IPS-20b (cell line): ENCODE data around the gene ATF7IP.
"Not testable (repeated sequence)": the region's sequence is repeated elsewhere in the genome, so short reads cannot be mapped to it uniquely, and the experiment has no call there.

ENCODE experiments used
- H3K27ac ChIP-seq: one replicate; pipeline ENCODE4 v1.5.1; 2013; ENCODE audit warnings: low read length
- H3K27me3 ChIP-seq: 2 replicates; pipeline ENCODE4 v1.6.1; 2013; ENCODE audit warnings: mild to moderate bottlenecking, low read length, inconsistent platforms; ENCODE audit not compliant: insufficient read depth
- H3K36me3 ChIP-seq: 2 replicates; pipeline ENCODE4 v1.6.1; 2013; ENCODE audit warnings: low read depth, mild to moderate bottlenecking, inconsistent platforms, low read length, moderate library complexity; ENCODE audit not compliant: insufficient read depth
- H3K4me1 ChIP-seq: 2 replicates; pipeline ENCODE4 v1.6.1; 2013; ENCODE audit warnings: mild to moderate bottlenecking, control low read depth, inconsistent platforms, low read length, moderate library complexity; ENCODE audit not compliant: insufficient read depth
- H3K4me3 ChIP-seq: 2 replicates; pipeline ENCODE4 v1.5.1; 2013; ENCODE audit warnings: mild to moderate bottlenecking, low read length, inconsistent platforms
- H3K9ac ChIP-seq: 2 replicates; pipeline ENCODE4 v1.6.1; 2013; ENCODE audit warnings: low read depth, mild to moderate bottlenecking, inconsistent platforms, low read length, moderate library complexity
- H3K9me3 ChIP-seq: 2 replicates; pipeline ENCODE4 v1.6.1; 2013; ENCODE audit warnings: mild to moderate bottlenecking, low read depth, low read length, inconsistent platforms; ENCODE audit not compliant: insufficient read depth

ATF7IP gene

DNA sequence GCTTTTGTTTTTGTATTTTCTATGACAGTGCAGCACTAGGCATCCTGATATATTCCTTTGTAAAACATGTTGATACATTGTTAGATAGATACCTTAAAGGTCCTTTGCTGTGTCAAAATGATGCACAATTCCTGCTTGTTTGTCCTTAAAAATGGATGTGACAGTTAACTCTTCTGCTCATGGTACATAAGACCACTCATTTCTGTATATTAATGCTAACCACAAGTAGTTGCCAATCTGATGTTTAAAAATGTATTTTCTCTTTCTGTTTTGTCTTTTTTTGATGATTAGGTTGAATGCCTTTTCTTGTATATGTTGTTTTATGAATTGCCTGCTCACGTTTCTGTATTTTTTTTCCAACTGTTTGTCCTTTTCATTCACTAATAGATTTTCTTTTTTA lies 35.1 kb downstream of the ATF7IP start:
- no peak overlapping the region for H3K4me3 ChIP-seq
- H3K27me3 ChIP-seq: no peaks in the 10 kb centered on the region
- peaks cover 28% of the 10 kb centered on the region; the same call in 1 of the 2 replicates for H3K4me1 ChIP-seq
- H3K36me3 ChIP-seq: 0 out of 2 replicates have a peak, but pooled peaks cover 2% of the 10 kb centered on the region
- H3K9ac ChIP-seq: no peak overlapping the region
- no peaks in the 10 kb centered on the region for H3K9me3 ChIP-seq
- H3K27ac ChIP-seq: no peak overlapping the region

DNA sequence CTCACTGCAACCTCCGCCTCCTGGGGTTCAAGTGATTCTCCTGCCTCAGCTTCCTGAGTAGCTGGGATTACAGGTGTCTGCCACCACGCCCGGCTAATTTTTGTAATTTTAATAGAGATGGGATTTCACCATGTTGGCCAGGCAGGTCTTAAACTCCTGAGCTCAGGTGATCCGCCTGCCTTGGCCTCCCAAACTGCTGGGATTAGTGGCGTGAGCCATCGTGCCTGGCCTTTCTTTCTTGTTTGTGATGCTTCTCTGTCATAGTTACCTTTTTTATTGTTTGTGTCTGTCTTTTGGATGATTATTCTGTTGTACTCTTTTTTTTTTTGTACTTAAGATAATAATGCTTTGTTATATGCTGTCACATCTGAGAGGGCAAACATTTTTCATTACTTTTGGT lies 35.8 kb downstream of the ATF7IP start:
- not testable (repeated sequence) for H3K27ac ChIP-seq, H3K4me3 ChIP-seq, H3K9ac ChIP-seq, H3K27me3 ChIP-seq, H3K36me3 ChIP-seq, H3K9me3 ChIP-seq
- peaks cover 28% of the 10 kb centered on the region; the same call in 1 of the 2 replicates for H3K4me1 ChIP-seq

DNA sequence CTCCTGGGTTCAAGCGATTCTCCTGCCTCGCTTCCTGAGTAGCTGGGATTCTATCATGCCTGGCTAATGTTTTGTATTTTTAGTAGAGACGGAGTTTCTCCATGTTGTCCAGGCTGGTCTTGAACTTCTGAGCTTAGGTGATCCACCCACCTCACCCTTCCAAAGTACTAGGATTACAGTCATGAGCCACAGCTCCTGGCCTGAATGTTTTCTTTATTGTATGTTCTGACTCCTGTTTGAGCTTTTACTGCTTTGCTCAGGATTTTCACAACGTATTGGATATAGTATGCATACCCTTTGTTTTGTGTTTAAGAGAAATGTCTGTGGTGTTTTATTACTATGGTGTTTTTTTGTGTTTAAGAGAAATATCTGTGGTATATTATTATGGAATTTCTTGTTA lies 37.2 kb downstream of the ATF7IP start:
- Histone ChIP-seq H3K27me3 (no peaks in the 10 kb centered on the region), H3K27ac (peak overlapping the region; percentile 52), H3K9ac (peak overlapping the region; percentile 17; the same call in 1 of the 2 replicates), H3K36me3 (no peaks in the 10 kb centered on the region), H3K9me3 (no peaks in the 10 kb centered on the region), H3K4me1 (peaks cover 24% of the 10 kb centered on the region; the same call in 1 of the 2 replicates), H3K4me3 (no peak overlapping the region)

DNA sequence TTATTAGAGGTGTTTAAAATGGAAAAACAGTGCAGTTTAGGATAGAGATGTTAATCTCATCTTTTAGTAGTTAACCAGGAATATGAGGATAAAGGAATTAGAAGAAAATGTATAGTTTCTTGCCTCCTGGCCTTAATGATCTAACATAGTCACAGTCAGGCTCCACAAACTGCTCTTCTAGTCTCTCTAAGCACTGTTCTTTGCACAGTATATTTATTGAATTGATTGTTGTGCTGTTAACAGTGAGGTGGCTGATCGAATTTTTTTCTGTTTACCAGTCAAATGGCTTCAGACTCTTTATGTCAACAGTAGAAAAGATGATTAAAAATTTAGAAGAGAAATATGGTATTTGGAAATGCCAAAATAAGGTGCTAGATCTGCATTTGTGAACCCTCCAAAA lies 37.8 kb downstream of the ATF7IP start:
- no peaks in the 10 kb centered on the region for H3K9me3 ChIP-seq
- H3K27ac ChIP-seq: no peak overlapping the region
- peaks cover 30% of the 10 kb centered on the region; the same call in 1 of the 2 replicates for H3K4me1 ChIP-seq
- H3K27me3 ChIP-seq: no peaks in the 10 kb centered on the region
- H3K36me3 ChIP-seq: no peaks in the 10 kb centered on the region
- H3K4me3 ChIP-seq: 0 out of 2 replicates have a peak overlapping the region, but pooled peaks have one; percentile 1
- no peak overlapping the region for H3K9ac ChIP-seq

GRCh38 chr12:14403711-14404196 lies 38.3 kb downstream of the ATF7IP start:
- H3K4me3 ChIP-seq: 0 out of 2 replicates have a peak overlapping the region, but pooled peaks have one; percentile 1
- peaks cover 32% of the 10 kb centered on the region; the same call in 1 of the 2 replicates for H3K4me1 ChIP-seq
- H3K27ac ChIP-seq: no peak overlapping the region
- H3K9me3 ChIP-seq: no peaks in the 10 kb centered on the region
- no peaks in the 10 kb centered on the region for H3K36me3 ChIP-seq
- H3K9ac ChIP-seq: no peak overlapping the region
- H3K27me3 ChIP-seq: no peaks in the 10 kb centered on the region

DNA sequence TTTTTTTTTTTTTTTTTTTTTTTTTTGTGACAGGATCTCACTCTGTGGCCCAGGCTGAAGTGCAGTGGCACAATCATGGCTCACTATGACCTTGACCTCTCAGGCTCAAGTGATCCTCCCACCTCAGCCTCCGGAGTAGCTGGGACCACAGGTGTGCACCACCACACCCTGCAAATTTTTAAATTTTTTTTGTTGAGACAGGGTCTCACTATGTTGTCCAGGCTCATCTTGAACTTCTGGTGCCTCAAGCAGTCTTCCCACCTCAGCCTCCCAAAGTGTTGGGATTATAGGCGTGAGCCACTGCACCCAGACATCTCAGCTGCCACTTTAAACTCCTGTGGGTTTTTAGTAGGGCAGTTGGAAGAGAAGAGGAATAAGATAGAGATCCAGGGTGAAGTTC lies 39.9 kb downstream of the ATF7IP start:
- not testable (repeated sequence) for H3K27me3 ChIP-seq, H3K36me3 ChIP-seq, H3K27ac ChIP-seq, H3K9me3 ChIP-seq, H3K4me3 ChIP-seq, H3K9ac ChIP-seq
- peaks cover 25% of the 10 kb centered on the region; the same call in 1 of the 2 replicates for H3K4me1 ChIP-seq

- Histone ChIP-seq H3K9me3 (no peaks in the 10 kb centered on the region), H3K36me3 (no peaks in the 10 kb centered on the region)
Measured at GRCh38 chr12:14408208-14408607, 42.7 kb downstream of the ATF7IP start.

DNA sequence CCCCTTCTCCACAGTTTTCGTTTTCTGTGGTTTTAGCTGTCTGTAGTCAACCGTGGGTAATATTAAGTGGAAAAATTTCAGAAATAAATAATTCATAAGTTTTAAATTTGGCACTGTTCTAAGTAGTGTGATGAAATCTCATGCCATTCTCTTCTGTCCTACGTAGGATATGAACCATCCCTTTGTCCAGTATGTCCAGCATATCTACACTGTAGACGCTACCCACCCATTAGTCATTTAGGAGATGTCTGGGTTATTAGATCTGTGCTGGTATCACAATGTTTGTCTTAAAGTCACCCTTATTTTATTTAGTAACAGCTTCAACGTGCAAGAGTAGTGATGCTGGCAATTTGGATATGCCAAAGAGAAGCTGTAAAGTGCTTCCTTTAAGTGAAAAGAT lies 44.7 kb downstream of the ATF7IP start:
- H3K27ac ChIP-seq: no peak overlapping the region

More at GRCh38 chr12:14408208-14408607, 42.7 kb downstream of the ATF7IP start:
- Histone ChIP-seq H3K27ac (no peak overlapping the region), H3K4me1 (peaks cover 10% of the 10 kb centered on the region; the same call in 1 of the 2 replicates), H3K27me3 (no peaks in the 10 kb centered on the region), H3K9ac (no peak overlapping the region; the same call in 1 of the 2 replicates), H3K4me3 (no peak overlapping the region)

GRCh38 chr12:14410841-14411569 lies 45.5 kb downstream of the ATF7IP start:
- no peak overlapping the region for H3K27ac ChIP-seq
- H3K4me3 ChIP-seq: no peak overlapping the region
- H3K9me3 ChIP-seq: no peaks in the 10 kb centered on the region
- H3K36me3 ChIP-seq: no peaks in the 10 kb centered on the region
- no peak overlapping the region for H3K9ac ChIP-seq
- peaks cover 12% of the 10 kb centered on the region; the same call in 1 of the 2 replicates for H3K4me1 ChIP-seq
- no peaks in the 10 kb centered on the region for H3K27me3 ChIP-seq

More for the DNA sequence above, 44.7 kb downstream of the ATF7IP start:
- H3K9me3 ChIP-seq: no peaks in the 10 kb centered on the region
- H3K36me3 ChIP-seq: no peaks in the 10 kb centered on the region
- no peak overlapping the region for H3K4me3 ChIP-seq
- no peak overlapping the region for H3K9ac ChIP-seq
- H3K27me3 ChIP-seq: no peaks in the 10 kb centered on the region
- peaks cover 11% of the 10 kb centered on the region; the same call in 1 of the 2 replicates for H3K4me1 ChIP-seq

DNA sequence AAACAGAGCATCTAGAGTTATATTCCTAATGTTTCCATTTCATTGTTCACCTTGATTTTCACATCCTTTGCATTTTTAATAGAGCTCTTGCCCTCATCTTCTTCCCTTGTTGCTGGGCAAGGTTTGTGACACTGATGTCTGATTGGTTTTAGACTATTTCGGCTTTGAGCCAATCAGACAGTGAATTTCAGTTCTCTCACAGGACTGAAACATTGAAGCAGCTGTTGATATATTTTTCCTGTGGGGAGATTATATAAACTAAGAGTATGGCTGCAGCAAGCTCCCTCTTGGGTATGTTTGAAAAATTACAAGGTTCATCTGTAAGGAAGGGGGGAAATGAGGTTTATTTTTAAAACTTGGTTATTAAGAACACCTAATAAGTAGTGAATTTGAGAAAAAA lies 51.2 kb downstream of the ATF7IP start:
- Histone ChIP-seq H3K9ac (peak overlapping the region; percentile 60; the same call in 1 of the 2 replicates), H3K36me3 (peaks cover 5% of the 10 kb centered on the region; the same call in 1 of the 2 replicates), H3K4me3 (0 out of 2 replicates have a peak overlapping the region, but pooled peaks have one; percentile 5), H3K27ac (peak overlapping the region; percentile 62), H3K27me3 (no peaks in the 10 kb centered on the region), H3K9me3 (no peaks in the 10 kb centered on the region), H3K4me1 (peaks cover 35% of the 10 kb centered on the region)

GRCh38 chr12:14417715-14418114 lies 52.2 kb downstream of the ATF7IP start:
- Histone ChIP-seq H3K9me3 (no peaks in the 10 kb centered on the region), H3K4me3 (peak overlapping the region; percentile 36; the same call in 1 of the 2 replicates), H3K27me3 (no peaks in the 10 kb centered on the region), H3K4me1 (peaks cover 35% of the 10 kb centered on the region), H3K36me3 (peaks cover 7% of the 10 kb centered on the region; the same call in 1 of the 2 replicates), H3K27ac (peak overlapping the region; percentile 53), H3K9ac (peak overlapping the region; percentile 56; the same call in 1 of the 2 replicates)
